SK-N-SH (cell line): ENCODE results near the gene ARHGAP21.

Experiments used
- EP300 ChIP-seq, 2 experiments: IDR thresholded peaks; 2 replicates each; pipeline versions ENCODE4 v1.4.0 to v1.6.1; 2012; ENCODE audit warnings: borderline replicate concordance in 1 of 2, low read depth in 1 of 2, low read length in 1 of 2
- GATA2 ChIP-seq: sonication (generic); formaldehyde crosslinking; IDR thresholded peaks from 2 replicates; pipeline ENCODE4 v1.5.0; 2020; ENCODE audit warnings: mild to moderate bottlenecking, missing genetic modification reagents
- SIN3A ChIP-seq: IDR thresholded peaks from 2 replicates; pipeline ENCODE4 v1.6.1; 2012; ENCODE audit warnings: low read depth, mild to moderate bottlenecking, low read length, moderate library complexity, borderline replicate concordance
- TF ChIP-seq, protein P1 (sequence below): fragments of 200-600 bp; sonication (generic); IDR thresholded peaks from 2 replicates; pipeline ENCODE4 v1.6.1; 2017; ENCODE audit warnings: antibody characterized with exemption, mild to moderate bottlenecking, moderate library complexity
- TF ChIP-seq, protein P2 (sequence below): IDR thresholded peaks from 2 replicates; pipeline ENCODE4 v1.6.1; 2012; ENCODE audit warnings: mild to moderate bottlenecking, low read depth, low read length, moderate library complexity

DNA sequence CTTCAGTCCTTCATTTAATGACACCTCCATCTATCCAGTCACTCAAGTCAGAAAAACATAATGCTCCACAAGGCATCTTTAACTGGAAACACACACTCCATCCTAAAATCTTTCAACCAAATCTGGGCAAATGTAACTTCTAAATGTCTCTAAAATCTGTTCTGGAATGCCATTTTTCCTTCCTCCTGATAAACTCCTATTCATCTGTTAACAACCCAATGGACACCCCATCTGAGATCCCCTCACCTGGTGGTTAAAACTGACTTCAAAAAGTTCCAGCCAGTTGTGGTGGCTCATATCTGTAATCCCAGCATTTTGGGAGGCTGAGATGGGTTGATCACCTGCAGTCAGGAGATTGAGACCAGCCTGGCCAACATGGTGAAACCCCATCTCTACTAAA, 78.7 kb downstream of the ARHGAP21 start:
- TF ChIP-seq, protein P1, sequence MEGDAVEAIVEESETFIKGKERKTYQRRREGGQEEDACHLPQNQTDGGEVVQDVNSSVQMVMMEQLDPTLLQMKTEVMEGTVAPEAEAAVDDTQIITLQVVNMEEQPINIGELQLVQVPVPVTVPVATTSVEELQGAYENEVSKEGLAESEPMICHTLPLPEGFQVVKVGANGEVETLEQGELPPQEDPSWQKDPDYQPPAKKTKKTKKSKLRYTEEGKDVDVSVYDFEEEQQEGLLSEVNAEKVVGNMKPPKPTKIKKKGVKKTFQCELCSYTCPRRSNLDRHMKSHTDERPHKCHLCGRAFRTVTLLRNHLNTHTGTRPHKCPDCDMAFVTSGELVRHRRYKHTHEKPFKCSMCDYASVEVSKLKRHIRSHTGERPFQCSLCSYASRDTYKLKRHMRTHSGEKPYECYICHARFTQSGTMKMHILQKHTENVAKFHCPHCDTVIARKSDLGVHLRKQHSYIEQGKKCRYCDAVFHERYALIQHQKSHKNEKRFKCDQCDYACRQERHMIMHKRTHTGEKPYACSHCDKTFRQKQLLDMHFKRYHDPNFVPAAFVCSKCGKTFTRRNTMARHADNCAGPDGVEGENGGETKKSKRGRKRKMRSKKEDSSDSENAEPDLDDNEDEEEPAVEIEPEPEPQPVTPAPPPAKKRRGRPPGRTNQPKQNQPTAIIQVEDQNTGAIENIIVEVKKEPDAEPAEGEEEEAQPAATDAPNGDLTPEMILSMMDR, result no peak
- TF ChIP-seq, protein P2, sequence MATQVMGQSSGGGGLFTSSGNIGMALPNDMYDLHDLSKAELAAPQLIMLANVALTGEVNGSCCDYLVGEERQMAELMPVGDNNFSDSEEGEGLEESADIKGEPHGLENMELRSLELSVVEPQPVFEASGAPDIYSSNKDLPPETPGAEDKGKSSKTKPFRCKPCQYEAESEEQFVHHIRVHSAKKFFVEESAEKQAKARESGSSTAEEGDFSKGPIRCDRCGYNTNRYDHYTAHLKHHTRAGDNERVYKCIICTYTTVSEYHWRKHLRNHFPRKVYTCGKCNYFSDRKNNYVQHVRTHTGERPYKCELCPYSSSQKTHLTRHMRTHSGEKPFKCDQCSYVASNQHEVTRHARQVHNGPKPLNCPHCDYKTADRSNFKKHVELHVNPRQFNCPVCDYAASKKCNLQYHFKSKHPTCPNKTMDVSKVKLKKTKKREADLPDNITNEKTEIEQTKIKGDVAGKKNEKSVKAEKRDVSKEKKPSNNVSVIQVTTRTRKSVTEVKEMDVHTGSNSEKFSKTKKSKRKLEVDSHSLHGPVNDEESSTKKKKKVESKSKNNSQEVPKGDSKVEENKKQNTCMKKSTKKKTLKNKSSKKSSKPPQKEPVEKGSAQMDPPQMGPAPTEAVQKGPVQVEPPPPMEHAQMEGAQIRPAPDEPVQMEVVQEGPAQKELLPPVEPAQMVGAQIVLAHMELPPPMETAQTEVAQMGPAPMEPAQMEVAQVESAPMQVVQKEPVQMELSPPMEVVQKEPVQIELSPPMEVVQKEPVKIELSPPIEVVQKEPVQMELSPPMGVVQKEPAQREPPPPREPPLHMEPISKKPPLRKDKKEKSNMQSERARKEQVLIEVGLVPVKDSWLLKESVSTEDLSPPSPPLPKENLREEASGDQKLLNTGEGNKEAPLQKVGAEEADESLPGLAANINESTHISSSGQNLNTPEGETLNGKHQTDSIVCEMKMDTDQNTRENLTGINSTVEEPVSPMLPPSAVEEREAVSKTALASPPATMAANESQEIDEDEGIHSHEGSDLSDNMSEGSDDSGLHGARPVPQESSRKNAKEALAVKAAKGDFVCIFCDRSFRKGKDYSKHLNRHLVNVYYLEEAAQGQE, result no peak
- TF ChIP-seq SIN3A, result no peak
- no peak for TF ChIP-seq GATA2
- no peak for TF ChIP-seq EP300 (IDR thresholded peaks at IDR 0.05; ENCODE audit: borderline replicate concordance in 1 of 2, low read depth in 1 of 2, low read length in 1 of 2)
